Measurements from ENCODE around the gene CADM1. TPM values are rescaled to one million over a fixed set of nuclear protein-coding genes. Genes with fewer than 3 reads are reported as not detected.

CADM1 gene
- total and polyA plus RNA-seq, 9 donors = 6.6 to 61.2 (median 17.2) TPM

GRCh38 chr11:115488945-115489344, 15.3 kb downstream of the CADM1 start:
- Histone ChIP-seq H3K4me1 (ENCODE audit: insufficient read depth) (no peaks in the 10 kb centered on the region), H3K36me3 (no peaks in the 10 kb centered on the region), H3K9me3 (no peaks in the 10 kb centered on the region), H3K27me3 (no peaks in the 10 kb centered on the region), H3K27ac (no peak overlapping the region), H3K4me3 (no peak overlapping the region)
- no peak for TF ChIP-seq EP300 (IDR thresholded peaks at IDR 0.05)
- no peak for TF ChIP-seq CTCF (IDR thresholded peaks at IDR 0.05)
- no peak for TF ChIP-seq POLR2A (IDR thresholded peaks at IDR 0.05)
- intact Hi-C loops (cut with DNase I) = no loop called here
- 71 to 82% (median 77%) methylated on average over 3 of the region's 3 CpGs for WGBS, 3 donors
- DNase-seq = no peak

- WGBS, 3 donors = 92 to 95% (median 95%) methylated on average over 2 of the region's 2 CpGs
- intact Hi-C loops (cut with DNase I) = no loop called here
Observed at GRCh38 chr11:115481528-115481927, 22.7 kb downstream of the CADM1 start.

GRCh38 chr11:115480611-115481010, 23.6 kb downstream of the CADM1 start:
- Histone ChIP-seq H3K4me3 (no peak overlapping the region), H3K36me3 (no peaks in the 10 kb centered on the region), H3K27ac (no peak overlapping the region), H3K4me1 (ENCODE audit: insufficient read depth) (no peaks in the 10 kb centered on the region), H3K9me3 (no peaks in the 10 kb centered on the region), H3K27me3 (no peaks in the 10 kb centered on the region)
- 90 to 96% (median 93%) methylated on average over 1 of the region's 1 CpG for WGBS, 3 donors
- TF ChIP-seq POLR2A (IDR thresholded peaks at IDR 0.05) (no peak), CTCF (IDR thresholded peaks at IDR 0.05) (no peak), EP300 (IDR thresholded peaks at IDR 0.05) (no peak)
- intact Hi-C loops (cut with DNase I) = no loop called here
- no peak for DNase-seq

More at GRCh38 chr11:115481528-115481927, 22.7 kb downstream of the CADM1 start:
- no peak overlapping the region for H3K4me3 ChIP-seq
- H3K36me3 ChIP-seq = no peaks in the 10 kb centered on the region
- H3K27ac ChIP-seq = no peak overlapping the region
- H3K4me1 ChIP-seq (ENCODE audit: insufficient read depth) = no peaks in the 10 kb centered on the region
- no peaks in the 10 kb centered on the region for H3K27me3 ChIP-seq
- no peak for TF ChIP-seq CTCF (IDR thresholded peaks at IDR 0.05)
- no peaks in the 10 kb centered on the region for H3K9me3 ChIP-seq
- no peak for DNase-seq

GRCh38 chr11:115477410-115477809, 26.8 kb downstream of the CADM1 start:
- Histone ChIP-seq H3K4me1 (ENCODE audit: insufficient read depth) (no peaks in the 10 kb centered on the region), H3K27ac (no peak overlapping the region), H3K9me3 (no peaks in the 10 kb centered on the region), H3K36me3 (no peaks in the 10 kb centered on the region), H3K4me3 (no peak overlapping the region), H3K27me3 (no peaks in the 10 kb centered on the region)
- WGBS, 3 donors = 18 to 36% (median 23%) methylated on average over 1 of the region's 1 CpG
- DNase-seq = no peak
- TF ChIP-seq POLR2A (IDR thresholded peaks at IDR 0.05) = no peak
- no peak for TF ChIP-seq EP300 (IDR thresholded peaks at IDR 0.05)
- no peak for TF ChIP-seq CTCF (IDR thresholded peaks at IDR 0.05)
- intact Hi-C loops (cut with DNase I) = no loop called here
